Activated T-cell treated with anti-CD3 and anti-CD28 coated beads, Interleukin-2, amount 50 U/mL, for 1 hour (primary cell): ENCODE data around the gene WNT3.

Source experiments
- DNase-seq: peaks from one replicate; pipeline ENCODE4 v3.0.0-alpha.2; 2020

Gene WNT3

GRCh38 chr17:46727572-46728348 is 90.7 kb downstream of the WNT3 start:
- no peak for DNase-seq

GRCh38 chr17:46726206-46726605 is 92.3 kb downstream of the WNT3 start:
- DNase-seq = no peak

- DNase-seq = no peak
These were observed 95.7 kb downstream of the WNT3 start for GRCh38 chr17:46722662-46723285.

- DNase-seq = no peak
These were observed 98.1 kb downstream of the WNT3 start for GRCh38 chr17:46720408-46720807.

GRCh38 chr17:46719891-46720290 is 98.6 kb downstream of the WNT3 start:
- DNase-seq = no peak

- DNase-seq = no peak
These were observed 100.5 kb downstream of the WNT3 start for GRCh38 chr17:46717999-46718398.
